Measurements from ENCODE around the gene EWSR1. TPM values are rescaled to one million over a fixed set of nuclear protein-coding genes. Genes with fewer than 3 reads are reported as not detected.

EWSR1 gene
- total RNA-seq, 1 donor from 2014 or later = 347 TPM

- Mint-ChIP-seq H3K9me3 (no peaks in the 10 kb centered on the region), H3K4me1 (ENCODE audit: unreplicated experiment) (no peaks in the 10 kb centered on the region), H3K27ac (peak within 1 kb of the TSS; percentile 81), H3K4me3 (peak within 1 kb of the TSS; percentile 91), H3K27me3 (no peaks in the 10 kb centered on the region), H3K36me3 (no peaks in the 10 kb centered on the region)
- TF ChIP-seq CTCF (conservative IDR thresholded peaks at IDR 0.05) = peak; percentile 71
- DNase-seq (ENCODE audit: extremely low spot score, unreplicated experiment) = peak; percentile 84
These were observed 38.2 kb downstream of the EWSR1 start, which contains the start of gene GAS2L1 for GRCh38 chr22:29306175-29306834. TSS of gene GAS2L1 (plus strand) at chr22:29306650. CDS start at chr22:29308106, 1,456 bp downstream.

- no peak for TF ChIP-seq CTCF (conservative IDR thresholded peaks at IDR 0.05)
- peak; percentile 88 for DNase-seq (ENCODE audit: extremely low spot score, unreplicated experiment)
- Mint-ChIP-seq H3K4me3 (peak overlapping the region; percentile 91), H3K27me3 (no peaks in the 10 kb centered on the region), H3K9me3 (no peaks in the 10 kb centered on the region), H3K27ac (peak overlapping the region; percentile 81), H3K4me1 (ENCODE audit: unreplicated experiment) (no peaks in the 10 kb centered on the region), H3K36me3 (no peaks in the 10 kb centered on the region)
These were observed 38.9 kb downstream of the EWSR1 start for GRCh38 chr22:29306835-29307595.

DNA sequence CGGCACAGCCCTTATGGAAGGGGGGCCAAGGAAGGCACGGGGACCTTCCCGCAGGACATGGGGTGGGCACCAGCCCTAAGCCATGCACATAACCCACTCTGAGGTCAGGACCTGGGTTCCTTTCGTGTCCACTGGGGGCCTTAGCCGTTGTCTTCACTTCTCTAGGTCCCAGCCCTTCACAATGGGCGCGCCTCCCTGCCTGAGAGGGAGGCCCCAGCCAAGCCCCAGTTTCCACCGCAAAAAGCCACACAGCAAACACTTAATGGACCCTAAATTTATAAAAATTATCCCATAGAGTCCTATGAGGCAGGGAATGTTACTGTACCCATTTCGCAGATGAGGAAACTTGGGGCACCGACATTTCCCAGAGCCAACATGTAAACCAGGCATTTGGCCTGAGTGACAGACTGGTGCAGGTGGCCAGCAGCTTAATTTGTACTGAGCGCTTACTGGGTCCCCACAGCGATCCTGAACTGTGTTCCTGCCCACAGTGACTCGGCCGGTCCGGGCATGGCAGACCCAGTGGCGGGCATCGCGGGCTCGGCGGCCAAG is 39.6 kb downstream of the EWSR1 start:
- H3K9me3 Mint-ChIP-seq = no peaks in the 10 kb centered on the region
- H3K27ac Mint-ChIP-seq = peak overlapping the region; percentile 74
- H3K27me3 Mint-ChIP-seq = peaks cover 4% of the 10 kb centered on the region
- H3K4me3 Mint-ChIP-seq = peak overlapping the region; percentile 91
- no peaks in the 10 kb centered on the region for H3K4me1 Mint-ChIP-seq (ENCODE audit: unreplicated experiment)
- DNase-seq (ENCODE audit: extremely low spot score, unreplicated experiment) = no peak
- peak; percentile 21 for TF ChIP-seq CTCF (conservative IDR thresholded peaks at IDR 0.05)
- H3K36me3 Mint-ChIP-seq = no peaks in the 10 kb centered on the region

DNA sequence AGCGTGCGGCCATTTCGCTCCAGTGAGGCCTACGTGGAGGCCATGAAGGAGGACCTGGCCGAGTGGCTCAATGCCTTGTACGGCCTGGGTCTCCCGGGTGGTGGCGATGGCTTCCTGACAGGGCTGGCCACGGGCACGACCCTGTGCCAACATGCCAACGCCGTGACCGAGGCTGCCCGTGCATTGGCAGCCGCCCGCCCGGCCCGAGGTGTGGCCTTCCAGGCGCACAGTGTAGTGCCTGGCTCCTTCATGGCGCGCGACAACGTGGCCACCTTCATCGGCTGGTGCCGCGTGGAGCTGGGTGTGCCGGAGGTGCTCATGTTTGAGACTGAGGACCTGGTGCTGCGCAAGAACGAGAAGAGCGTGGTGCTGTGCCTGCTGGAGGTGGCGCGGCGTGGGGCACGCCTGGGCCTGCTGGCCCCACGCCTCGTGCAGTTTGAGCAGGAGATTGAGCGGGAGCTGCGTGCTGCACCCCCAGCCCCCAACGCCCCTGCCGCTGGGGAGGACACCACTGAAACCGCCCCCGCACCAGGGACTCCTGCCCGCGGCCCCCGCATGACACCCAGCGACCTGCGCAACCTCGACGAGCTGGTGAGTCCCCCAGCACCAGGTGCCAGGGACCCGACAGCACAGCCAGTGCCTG is 40.2 kb downstream of the EWSR1 start:
- H3K36me3 Mint-ChIP-seq = no peaks in the 10 kb centered on the region
- peak overlapping the region; percentile 91 for H3K4me3 Mint-ChIP-seq
- DNase-seq (ENCODE audit: extremely low spot score, unreplicated experiment) = peak; percentile 72
- H3K9me3 Mint-ChIP-seq = no peaks in the 10 kb centered on the region
- no peak overlapping the region for H3K27ac Mint-ChIP-seq
- no peak for TF ChIP-seq CTCF (conservative IDR thresholded peaks at IDR 0.05)
- peaks cover 10% of the 10 kb centered on the region for H3K27me3 Mint-ChIP-seq
- H3K4me1 Mint-ChIP-seq (ENCODE audit: unreplicated experiment) = no peaks in the 10 kb centered on the region

GRCh38 chr22:29308791-29309262 is 40.8 kb downstream of the EWSR1 start:
- H3K27ac Mint-ChIP-seq = no peak overlapping the region
- no peaks in the 10 kb centered on the region for H3K9me3 Mint-ChIP-seq
- no peaks in the 10 kb centered on the region for H3K36me3 Mint-ChIP-seq
- TF ChIP-seq CTCF (conservative IDR thresholded peaks at IDR 0.05) = no peak
- H3K4me3 Mint-ChIP-seq = peak overlapping the region; percentile 64
- H3K4me1 Mint-ChIP-seq (ENCODE audit: unreplicated experiment) = no peaks in the 10 kb centered on the region
- no peak for DNase-seq (ENCODE audit: extremely low spot score, unreplicated experiment)
- H3K27me3 Mint-ChIP-seq = peaks cover 15% of the 10 kb centered on the region

All from type B pancreatic cell (in vitro differentiated cells).